ENCODE data around the gene RNF144A.

RNF144A gene

GRCh38 chr2:7010391-7011054 is 93.3 kb downstream of the RNF144A start:
- no peak for DNase-seq

- no peak for DNase-seq
Measured at GRCh38 chr2:7011356-7012083, 94.3 kb downstream of the RNF144A start.

GRCh38 chr2:7012141-7012764 is 95.0 kb downstream of the RNF144A start:
- no peak for DNase-seq

- DNase-seq = no peak
Measured at GRCh38 chr2:7013471-7014160, 96.4 kb downstream of the RNF144A start.

GRCh38 chr2:7014174-7014640 is 97.0 kb downstream of the RNF144A start:
- peak; percentile 6 for DNase-seq

GRCh38 chr2:7015007-7015950 is 98.1 kb downstream of the RNF144A start:
- no peak for DNase-seq

- no peak for DNase-seq
Measured at GRCh38 chr2:7016148-7016547, 98.9 kb downstream of the RNF144A start.

- DNase-seq = no peak
Measured at GRCh38 chr2:7016601-7017211, 99.5 kb downstream of the RNF144A start.

GRCh38 chr2:7017671-7018281 is 100.6 kb downstream of the RNF144A start:
- no peak for DNase-seq

GRCh38 chr2:7018282-7018701 is 101.1 kb downstream of the RNF144A start:
- no peak for DNase-seq

- no peak for DNase-seq
Measured at GRCh38 chr2:7018767-7019166, 101.6 kb downstream of the RNF144A start.

GRCh38 chr2:7019191-7019590 is 102.0 kb downstream of the RNF144A start:
- DNase-seq = no peak

GRCh38 chr2:7020059-7020458 is 102.8 kb downstream of the RNF144A start:
- no peak for DNase-seq

- DNase-seq = no peak
Measured at GRCh38 chr2:7020468-7020867, 103.3 kb downstream of the RNF144A start.

- DNase-seq = no peak
Measured at GRCh38 chr2:7020939-7021470, 103.8 kb downstream of the RNF144A start.

- DNase-seq = no peak
Measured at GRCh38 chr2:7022492-7023385, 105.5 kb downstream of the RNF144A start.

GRCh38 chr2:7023542-7023941 is 106.3 kb downstream of the RNF144A start:
- DNase-seq = no peak

- no peak for DNase-seq
Measured at GRCh38 chr2:7024261-7024660, 107.0 kb downstream of the RNF144A start.

- no peak for DNase-seq
Measured at GRCh38 chr2:7025082-7025481, 107.9 kb downstream of the RNF144A start.

- DNase-seq = no peak
Measured at GRCh38 chr2:7026742-7027141, 109.5 kb downstream of the RNF144A start.
